H9 (cell line): ENCODE data around the gene KLHDC8A. TPM values are rescaled to one million over a fixed set of nuclear protein-coding genes. Genes with fewer than 3 reads are reported as not detected.

Source experiments
- DNase-seq: peaks from one replicate; pipeline ENCODE4 v3.0.0-alpha.2; 2017
- H2AFZ ChIP-seq: one replicate; pipeline ENCODE4 v1.6.1; 2013; ENCODE audit warnings: mild to moderate bottlenecking, low read length, control low read depth, moderate library complexity
- H2AK5ac ChIP-seq: 2 replicates; pipeline ENCODE4 v1.6.1; 2013; ENCODE audit warnings: low read length, control low read depth, mixed read lengths; ENCODE audit not compliant: insufficient read length
- H2BK120ac ChIP-seq: one replicate; pipeline ENCODE4 v1.6.1; 2013; ENCODE audit warnings: low read depth, mild to moderate bottlenecking, low read length, control low read depth, inconsistent platforms; ENCODE audit not compliant: poor library complexity, severe bottlenecking
- H2BK12ac ChIP-seq: 2 replicates; pipeline ENCODE4 v1.6.1; 2013; ENCODE audit warnings: low read length, control low read depth, mixed read lengths, low read depth; ENCODE audit not compliant: insufficient read length
- H2BK15ac ChIP-seq: 2 replicates; pipeline ENCODE4 v1.6.1; 2013; ENCODE audit warnings: low read depth, low read length, control low read depth
- H2BK20ac ChIP-seq: one replicate; pipeline ENCODE4 v1.6.1; 2013; ENCODE audit warnings: low read depth, mild to moderate bottlenecking, low read length, control low read depth, inconsistent platforms; ENCODE audit not compliant: poor library complexity, severe bottlenecking
- H2BK5ac ChIP-seq: 2 replicates; pipeline ENCODE4 v1.6.1; 2013; ENCODE audit warnings: low read length, control low read depth, mixed read lengths; ENCODE audit not compliant: insufficient read length
- H3K14ac ChIP-seq: 2 replicates; pipeline ENCODE4 v1.6.1; 2013; ENCODE audit warnings: low read length, control low read depth; ENCODE audit not compliant: insufficient read depth
- H3K18ac ChIP-seq: 2 replicates; pipeline ENCODE4 v1.6.1; 2013; ENCODE audit warnings: low read depth, mild to moderate bottlenecking, mixed read lengths, low read length, control low read depth; ENCODE audit not compliant: insufficient read length
- H3K23ac ChIP-seq: 2 replicates; pipeline ENCODE4 v1.6.1; 2013; ENCODE audit warnings: low read length, control low read depth, mixed read lengths, low read depth; ENCODE audit not compliant: insufficient read length
- H3K23me2 ChIP-seq: 2 replicates; pipeline ENCODE4 v1.6.1; 2013; ENCODE audit warnings: low read depth, mild to moderate bottlenecking, mixed read lengths, low read length, control low read depth; ENCODE audit not compliant: insufficient read length, poor library complexity, severe bottlenecking
- H3K27ac ChIP-seq: 2 replicates; pipeline ENCODE4 v1.5.1; 2013; ENCODE audit warnings: low read length, control low read depth, mixed read lengths, low read depth; ENCODE audit not compliant: insufficient read length
- H3K27me3 ChIP-seq: 2 replicates; pipeline ENCODE4 v1.6.1; 2013; ENCODE audit warnings: low read length, control low read depth, inconsistent platforms; ENCODE audit not compliant: insufficient read depth
- H3K4ac ChIP-seq: 2 replicates; pipeline ENCODE4 v1.6.1; 2013; ENCODE audit warnings: low read depth, mild to moderate bottlenecking, control low read depth, inconsistent platforms, low read length, moderate library complexity
- H3K4me1 ChIP-seq: 2 replicates; pipeline ENCODE4 v1.6.1; 2013; ENCODE audit warnings: low read length, control low read depth, inconsistent platforms; ENCODE audit not compliant: insufficient read depth
- H3K4me2 ChIP-seq: 2 replicates; pipeline ENCODE4 v1.6.1; 2013; ENCODE audit warnings: low read length, control low read depth, mixed read lengths; ENCODE audit not compliant: insufficient read length, insufficient read depth
- H3K56ac ChIP-seq: 2 replicates; pipeline ENCODE4 v1.6.1; 2013; ENCODE audit warnings: low read depth, mild to moderate bottlenecking, mixed read lengths, low read length, control low read depth; ENCODE audit not compliant: insufficient read length
- H3K79me1 ChIP-seq: 2 replicates; pipeline ENCODE4 v1.6.1; 2013; ENCODE audit warnings: low read depth, mild to moderate bottlenecking, moderate library complexity, low read length, control low read depth, inconsistent platforms; ENCODE audit not compliant: insufficient read depth, poor library complexity, severe bottlenecking
- H3K79me2 ChIP-seq: 2 replicates; pipeline ENCODE4 v1.6.1; 2013; ENCODE audit warnings: low read length, control low read depth, inconsistent platforms; ENCODE audit not compliant: insufficient read depth
- H3K9ac ChIP-seq: 2 replicates; pipeline ENCODE4 v1.6.1; 2013; ENCODE audit warnings: low read length, control low read depth, mixed read lengths; ENCODE audit not compliant: insufficient read length; ENCODE audit errors: extremely low read depth
- H3K9me3 ChIP-seq: one replicate; pipeline ENCODE4 v1.6.1; 2013; ENCODE audit warnings: low read depth, low read length, inconsistent platforms; ENCODE audit not compliant: control insufficient read depth
- H3T11ph ChIP-seq: one replicate; pipeline ENCODE4 v1.6.1; 2013; ENCODE audit warnings: mild to moderate bottlenecking, low read length, control low read depth, inconsistent platforms
- H4K20me1 ChIP-seq: one replicate; pipeline ENCODE4 v1.6.1; 2013; ENCODE audit not compliant: control insufficient read depth, insufficient read length, insufficient read depth
- H4K5ac ChIP-seq: 2 replicates; pipeline ENCODE4 v1.6.1; 2013; ENCODE audit warnings: low read depth, mild to moderate bottlenecking, mixed read lengths, low read length, control low read depth; ENCODE audit not compliant: insufficient read length
- H4K8ac ChIP-seq: replicated peaks from 2 replicates; pipeline ENCODE4 v1.6.1; 2013; ENCODE audit warnings: low read length, control low read depth, mixed read lengths, low read depth; ENCODE audit not compliant: insufficient read length
- H4K91ac ChIP-seq: 2 replicates; pipeline ENCODE4 v1.6.1; 2013; ENCODE audit warnings: low read depth, mild to moderate bottlenecking, moderate library complexity, mixed read lengths, low read length, control low read depth; ENCODE audit not compliant: insufficient read length
- H3K27ac Mint-ChIP-seq, 3 experiments: 2 replicates in 2 of 3; 3 replicates in 1 of 3; pipeline ENCODE4 v1.8.0; 2020 to 2021; ENCODE audit warnings: mixed read lengths in 3 of 3, mild to moderate bottlenecking in 1 of 3, moderate library complexity in 1 of 3
- H3K27me3 Mint-ChIP-seq: 2 replicates; pipeline ENCODE4 v1.8.0; 2021; ENCODE audit warnings: low read depth, mild to moderate bottlenecking, moderate library complexity, mixed read lengths
- H3K36me3 Mint-ChIP-seq, 3 experiments: 2 replicates in 2 of 3; 3 replicates in 1 of 3; pipeline ENCODE4 v1.8.0; 2020 to 2021; ENCODE audit warnings: low read depth in 3 of 3, mixed read lengths in 3 of 3; ENCODE audit not compliant: insufficient read depth in 1 of 3
- H3K4me1 Mint-ChIP-seq, 2 experiments: 2 replicates each; pipeline ENCODE4 v1.8.0; 2020; ENCODE audit warnings: mixed read lengths in 2 of 2
- H3K4me3 Mint-ChIP-seq, 2 experiments: 2 replicates in 1 of 2; 3 replicates in 1 of 2; pipeline ENCODE4 v1.8.0; 2020 to 2021; ENCODE audit warnings: mild to moderate bottlenecking in 2 of 2, mixed read lengths in 2 of 2, moderate library complexity in 1 of 2
- H3K9me3 Mint-ChIP-seq, 2 experiments: 2 replicates in 1 of 2; 3 replicates in 1 of 2; pipeline ENCODE4 v1.8.0; 2020; ENCODE audit warnings: mild to moderate bottlenecking in 2 of 2, mixed read lengths in 2 of 2, moderate library complexity in 1 of 2
- WGBS: extraction: QIAGEN DNeasy Blood & Tissue Kit; methylation state at CpG from one replicate; pipeline ENCODE4 v1.1.7; 2013; ENCODE audit warnings: missing lambda C conversion rate, low lambda C conversion rate, mixed read lengths; ENCODE audit not compliant: insufficient read length; ENCODE audit errors: extremely low coverage; 5-methylcytosine and 5-hydroxymethylcytosine counted together
- total RNA-seq: library from RNA; stranded (reverse); gene quantifications from 2 replicates; pipeline ENCODE4 v1.2.1, GENCODE V29; 2021
- TF ChIP-seq, protein P1 (sequence below): fragments of 200-600 bp; sonication (generic); conservative IDR thresholded peaks from 3 replicates; pipeline ENCODE4 v1.8.0; 2021; ENCODE audit warnings: antibody characterized with exemption, mild to moderate bottlenecking

Gene KLHDC8A
- total RNA-seq, 1 experiment from 2014 or later, result 0.96 TPM

DNA sequence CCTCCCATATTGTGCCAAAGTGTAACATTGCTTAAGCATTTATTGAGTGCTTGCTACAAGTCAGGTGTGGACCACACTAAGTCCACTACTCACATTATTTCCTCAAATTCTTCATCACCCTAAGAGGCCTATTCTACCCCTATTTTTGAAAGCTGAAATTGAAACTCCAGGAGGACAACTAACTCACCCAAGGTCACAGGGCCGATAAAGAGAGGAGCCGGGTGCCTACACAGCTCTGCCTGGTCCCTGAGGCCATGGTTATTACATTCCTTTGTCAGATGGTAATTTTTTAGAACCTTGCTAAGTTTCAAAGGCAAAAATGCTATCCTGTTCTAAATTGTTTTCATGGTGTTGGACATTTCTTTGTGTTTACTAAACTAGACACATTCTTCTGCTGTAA, 24.2 kb upstream of the KLHDC8A start:
- H2BK12ac ChIP-seq, result no peak overlapping the region
- Mint-ChIP-seq H3K27me3 (peaks cover 3% of the 10 kb centered on the region; the same call in 1 of the 2 replicates), H3K4me3 (no peak overlapping the region), H3K4me1 (peaks cover 14 to 19% of the 10 kb centered on the region in 2 experiments), H3K36me3 (no peaks in the 10 kb centered on the region), H3K9me3 (no peaks in the 10 kb centered on the region), H3K27ac (no peak overlapping the region; a peak in 1 of 7 replicates)
- no peak overlapping the region for H2BK120ac ChIP-seq
- no peak overlapping the region for H3K14ac ChIP-seq
- no peak for DNase-seq
- no CpG with 5 or more reads among the region's 2 CpGs for WGBS
- H2BK20ac ChIP-seq, result no peak overlapping the region
- H3K9me3 ChIP-seq, result no peaks in the 10 kb centered on the region
- H4K20me1 ChIP-seq, result no peaks in the 10 kb centered on the region
- H4K8ac ChIP-seq, result no peak overlapping the region
- H3K27me3 ChIP-seq, result no peaks in the 10 kb centered on the region
- H2AFZ ChIP-seq, result no peak overlapping the region
- H3K4ac ChIP-seq, result no peak overlapping the region
- no peaks in the 10 kb centered on the region for H3K23me2 ChIP-seq
- H2BK15ac ChIP-seq, result no peak overlapping the region
- H3K56ac ChIP-seq, result no peak overlapping the region
- no peak overlapping the region for H3K4me2 ChIP-seq
- no peak overlapping the region for H4K91ac ChIP-seq
- no peaks in the 10 kb centered on the region for H3K79me2 ChIP-seq
- no peak overlapping the region for H3K18ac ChIP-seq
- no peak overlapping the region for H4K5ac ChIP-seq
- H3K23ac ChIP-seq, result no peak overlapping the region
- H3K4me1 ChIP-seq, result peaks cover 5% of the 10 kb centered on the region; the same call in 1 of the 2 replicates
- H3K79me1 ChIP-seq, result no peaks in the 10 kb centered on the region
- TF ChIP-seq, protein P1, sequence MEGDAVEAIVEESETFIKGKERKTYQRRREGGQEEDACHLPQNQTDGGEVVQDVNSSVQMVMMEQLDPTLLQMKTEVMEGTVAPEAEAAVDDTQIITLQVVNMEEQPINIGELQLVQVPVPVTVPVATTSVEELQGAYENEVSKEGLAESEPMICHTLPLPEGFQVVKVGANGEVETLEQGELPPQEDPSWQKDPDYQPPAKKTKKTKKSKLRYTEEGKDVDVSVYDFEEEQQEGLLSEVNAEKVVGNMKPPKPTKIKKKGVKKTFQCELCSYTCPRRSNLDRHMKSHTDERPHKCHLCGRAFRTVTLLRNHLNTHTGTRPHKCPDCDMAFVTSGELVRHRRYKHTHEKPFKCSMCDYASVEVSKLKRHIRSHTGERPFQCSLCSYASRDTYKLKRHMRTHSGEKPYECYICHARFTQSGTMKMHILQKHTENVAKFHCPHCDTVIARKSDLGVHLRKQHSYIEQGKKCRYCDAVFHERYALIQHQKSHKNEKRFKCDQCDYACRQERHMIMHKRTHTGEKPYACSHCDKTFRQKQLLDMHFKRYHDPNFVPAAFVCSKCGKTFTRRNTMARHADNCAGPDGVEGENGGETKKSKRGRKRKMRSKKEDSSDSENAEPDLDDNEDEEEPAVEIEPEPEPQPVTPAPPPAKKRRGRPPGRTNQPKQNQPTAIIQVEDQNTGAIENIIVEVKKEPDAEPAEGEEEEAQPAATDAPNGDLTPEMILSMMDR, result no peak
- H3T11ph ChIP-seq, result no peak overlapping the region
- no peak overlapping the region for H2BK5ac ChIP-seq
- no peak overlapping the region for H3K27ac ChIP-seq
- no peak overlapping the region for H2AK5ac ChIP-seq
- H3K9ac ChIP-seq, result no peak overlapping the region
